ENCODE results near the gene INMT.
"Not testable (repeated sequence)": the region's sequence is repeated elsewhere in the genome, so short reads cannot be mapped to it uniquely, and the experiment has no call there.

INMT gene
- total RNA-seq: 0.31 to 0.54 reads per million in 2 donors

GRCh38 chr7:30751696-30752273 is at the start of gene INMT:
INMT (plus strand) TSS chr7:30752135; CDS start chr7:30752151, 16 bp downstream.
- no peak for DNase-seq

- peak in 2 of 5 experiments; percentile 10 to 65 for DNase-seq
Observed at GRCh38 chr7:30702200-30702599, 49.7 kb upstream of the INMT start.

- DNase-seq: no peak
Observed at GRCh38 chr7:30703756-30704155, 48.2 kb upstream of the INMT start.

GRCh38 chr7:30705008-30705407 is 46.9 kb upstream of the INMT start:
- DNase-seq: no peak

- DNase-seq: no peak
Observed at GRCh38 chr7:30705596-30705995, 46.3 kb upstream of the INMT start.

GRCh38 chr7:30706316-30706715 is 45.6 kb upstream of the INMT start:
- no peak for DNase-seq

GRCh38 chr7:30706908-30707307 is 45.0 kb upstream of the INMT start:
- DNase-seq: no peak

- DNase-seq: no peak
Observed at GRCh38 chr7:30707391-30708357, 44.3 kb upstream of the INMT start.

GRCh38 chr7:30708412-30708811 is 43.5 kb upstream of the INMT start:
- DNase-seq: no peak

GRCh38 chr7:30708983-30709382 is 43.0 kb upstream of the INMT start:
- DNase-seq: no peak

GRCh38 chr7:30709549-30709948 is 42.4 kb upstream of the INMT start:
- DNase-seq: no peak

GRCh38 chr7:30710669-30711068 is 41.3 kb upstream of the INMT start:
- DNase-seq: no peak

GRCh38 chr7:30713392-30713791 is 38.5 kb upstream of the INMT start:
- no peak for DNase-seq

- no peak for DNase-seq
Observed at GRCh38 chr7:30714129-30714528, 37.8 kb upstream of the INMT start.

GRCh38 chr7:30717181-30717580 is 34.8 kb upstream of the INMT start:
- no peak for DNase-seq

GRCh38 chr7:30719434-30719833 is 32.5 kb upstream of the INMT start:
- not testable (repeated sequence) for DNase-seq

GRCh38 chr7:30721211-30721610 is 30.7 kb upstream of the INMT start:
- no peak for DNase-seq

GRCh38 chr7:30722187-30722586 is 29.7 kb upstream of the INMT start:
- DNase-seq: no peak

- no peak for DNase-seq
Observed at GRCh38 chr7:30722671-30723070, 29.3 kb upstream of the INMT start.

GRCh38 chr7:30723776-30724175 is 28.2 kb upstream of the INMT start:
- no peak for DNase-seq

- peak in 1 of 5 experiments; percentile 41 for DNase-seq
Observed at GRCh38 chr7:30726296-30727006, 25.5 kb upstream of the INMT start.

GRCh38 chr7:30727061-30727945 is 24.6 kb upstream of the INMT start:
- DNase-seq: peak in 3 of 5 experiments; percentile 31 to 96 (median 62)
